ENCODE measurements around the gene PRPF6.

GRCh38 chr20:63955827-63956663 lies 24.9 kb upstream of the PRPF6 start, which contains the start of gene UCKL1:
- TF ChIP-seq EZH2phosphoT487 (IDR thresholded peaks at IDR 0.05; ENCODE audit: insufficient read depth, low read depth) (no peak), EZH2 (IDR thresholded peaks at IDR 0.05; ENCODE audit: insufficient read depth, poor library complexity, severe bottlenecking) (no peak)
